ENCODE data around the gene COL11A1. TPM values are rescaled to one million over a fixed set of nuclear protein-coding genes. Genes with fewer than 3 reads are reported as not detected.

The COL11A1 gene
- polyA plus RNA-seq, 6 donors from 2014 or later, result not detected

GRCh38 chr1:103110701-103111100, 2.4 kb upstream of the COL11A1 start:
- H3K36me3 Mint-ChIP-seq, result peaks cover 0 to 8% of the 10 kb centered on the region in 2 donors
- H3K27ac Mint-ChIP-seq, result no peak overlapping the region
- H3K4me3 Mint-ChIP-seq, result no peak overlapping the region
- peaks cover 11 to 16% (median 13%) of the 10 kb centered on the region in 3 donors for H3K4me1 Mint-ChIP-seq
- ATAC-seq (ENCODE audit: low read depth in 2 of 2) (no peak), DNase-seq (no peak)
- H3K27me3 Mint-ChIP-seq, result peaks cover 29 to 33% (median 31%) of the 10 kb centered on the region in 3 donors
- H3K9me3 Mint-ChIP-seq, result peaks cover 0 to 5% (median 0%) of the 10 kb centered on the region in 7 donors

GRCh38 chr1:103109311-103109920, 1.1 kb upstream of the COL11A1 start:
- Mint-ChIP-seq H3K27ac (no peak overlapping the region), H3K27me3 (peaks cover 29 to 33% (median 31%) of the 10 kb centered on the region in 3 donors), H3K36me3 (peaks cover 0 to 8% of the 10 kb centered on the region in 2 donors), H3K9me3 (peaks cover 0 to 5% (median 0%) of the 10 kb centered on the region in 7 donors), H3K4me1 (peaks cover 11 to 16% (median 13%) of the 10 kb centered on the region in 3 donors), H3K4me3 (no peak overlapping the region)
- no peak for ATAC-seq (ENCODE audit: low read depth in 2 of 2)
- DNase-seq, result no peak

GRCh38 chr1:103107741-103108375, 464 bp downstream of the COL11A1 start:
- H3K36me3 Mint-ChIP-seq, result peaks cover 0 to 8% of the 10 kb centered on the region in 2 donors
- DNase-seq (no peak), ATAC-seq (ENCODE audit: low read depth in 2 of 2) (no peak)
- H3K4me1 Mint-ChIP-seq, result peaks cover 11 to 16% (median 13%) of the 10 kb centered on the region in 3 donors
- peak overlapping the region in 5 of 8 donors; percentile 16 to 42 (median 24) for H3K4me3 Mint-ChIP-seq
- peaks cover 0 to 5% (median 0%) of the 10 kb centered on the region in 7 donors for H3K9me3 Mint-ChIP-seq
- H3K27me3 Mint-ChIP-seq, result peaks cover 29 to 33% (median 31%) of the 10 kb centered on the region in 3 donors
- H3K27ac Mint-ChIP-seq, result no peak overlapping the region

- H3K27me3 Mint-ChIP-seq, result peaks cover 31 to 33% (median 31%) of the 10 kb centered on the region in 3 donors
- H3K4me3 Mint-ChIP-seq, result peak overlapping the region in 5 of 8 donors; percentile 9 to 78 (median 40)
- no peak overlapping the region for H3K27ac Mint-ChIP-seq
- H3K9me3 Mint-ChIP-seq, result peaks cover 0 to 5% (median 0%) of the 10 kb centered on the region in 7 donors
- H3K4me1 Mint-ChIP-seq, result peaks cover 11 to 16% (median 13%) of the 10 kb centered on the region in 3 donors
- peaks cover 0 to 8% of the 10 kb centered on the region in 2 donors for H3K36me3 Mint-ChIP-seq
- ATAC-seq (ENCODE audit: low read depth in 2 of 2) (no peak), DNase-seq (no peak)
These were observed 1.6 kb downstream of the COL11A1 start for GRCh38 chr1:103106426-103107341.

- Mint-ChIP-seq H3K36me3 (no peaks in the 10 kb centered on the region), H3K4me3 (no peak overlapping the region), H3K27me3 (peaks cover under 1 to 6% (median under 1%) of the 10 kb centered on the region in 3 donors), H3K9me3 (no peaks in the 10 kb centered on the region), H3K4me1 (peaks cover 0 to 2% (median under 1%) of the 10 kb centered on the region in 3 donors), H3K27ac (no peak overlapping the region)
- ATAC-seq (ENCODE audit: low read depth in 2 of 2), result no peak
- no peak for DNase-seq
These were observed 6.9 kb downstream of the COL11A1 start for GRCh38 chr1:103101399-103101798.

- H3K27me3 Mint-ChIP-seq, result no peaks in the 10 kb centered on the region
- H3K27ac Mint-ChIP-seq, result no peak overlapping the region
- ATAC-seq (ENCODE audit: low read depth in 2 of 2) (no peak), DNase-seq (no peak)
- peaks cover 0 to 4% (median 0%) of the 10 kb centered on the region in 7 donors for H3K9me3 Mint-ChIP-seq
- H3K4me3 Mint-ChIP-seq, result no peak overlapping the region
- H3K36me3 Mint-ChIP-seq, result no peaks in the 10 kb centered on the region
- H3K4me1 Mint-ChIP-seq, result no peaks in the 10 kb centered on the region
These were observed 19.1 kb downstream of the COL11A1 start for GRCh38 chr1:103089221-103089620.

- Mint-ChIP-seq H3K27ac (no peak overlapping the region), H3K4me1 (no peaks in the 10 kb centered on the region), H3K36me3 (no peaks in the 10 kb centered on the region), H3K9me3 (peaks cover 0 to 1% (median 0%) of the 10 kb centered on the region in 7 donors), H3K4me3 (no peak overlapping the region), H3K27me3 (no peaks in the 10 kb centered on the region)
- no peak for DNase-seq
- no peak for ATAC-seq (ENCODE audit: low read depth in 2 of 2)
These were observed 21.1 kb downstream of the COL11A1 start for GRCh38 chr1:103087256-103087655.

GRCh38 chr1:103084181-103084580, 24.1 kb downstream of the COL11A1 start:
- Mint-ChIP-seq H3K36me3 (no peaks in the 10 kb centered on the region), H3K27me3 (no peaks in the 10 kb centered on the region), H3K4me3 (no peak overlapping the region), H3K4me1 (no peaks in the 10 kb centered on the region), H3K9me3 (peaks cover 0 to under 1% (median 0%) of the 10 kb centered on the region in 7 donors), H3K27ac (no peak overlapping the region)
- no peak for DNase-seq
- ATAC-seq (ENCODE audit: low read depth in 2 of 2), result no peak

GRCh38 chr1:103075316-103076000, 32.9 kb downstream of the COL11A1 start:
- Mint-ChIP-seq H3K4me1 (no peaks in the 10 kb centered on the region), H3K9me3 (no peaks in the 10 kb centered on the region), H3K27ac (no peak overlapping the region), H3K36me3 (no peaks in the 10 kb centered on the region), H3K27me3 (no peaks in the 10 kb centered on the region), H3K4me3 (no peak overlapping the region)
- DNase-seq (no peak), ATAC-seq (ENCODE audit: low read depth in 2 of 2) (no peak)

GRCh38 chr1:103074224-103074623, 34.1 kb downstream of the COL11A1 start:
- ATAC-seq (ENCODE audit: low read depth in 2 of 2), result no peak
- H3K4me1 Mint-ChIP-seq, result no peaks in the 10 kb centered on the region
- H3K27ac Mint-ChIP-seq, result no peak overlapping the region

GRCh38 chr1:103069201-103069600, 39.1 kb downstream of the COL11A1 start:
- Mint-ChIP-seq H3K36me3 (no peaks in the 10 kb centered on the region), H3K27ac (no peak overlapping the region), H3K27me3 (no peaks in the 10 kb centered on the region), H3K4me3 (no peak overlapping the region), H3K4me1 (no peaks in the 10 kb centered on the region), H3K9me3 (peaks cover 0 to 2% (median 0%) of the 10 kb centered on the region in 7 donors)
- ATAC-seq (ENCODE audit: low read depth in 2 of 2) (no peak), DNase-seq (no peak)

More at GRCh38 chr1:103074224-103074623, 34.1 kb downstream of the COL11A1 start:
- no peaks in the 10 kb centered on the region for H3K27me3 Mint-ChIP-seq
- H3K9me3 Mint-ChIP-seq, result peaks cover 0 to 2% (median 0%) of the 10 kb centered on the region in 7 donors
- H3K36me3 Mint-ChIP-seq, result no peaks in the 10 kb centered on the region
- no peak overlapping the region for H3K4me3 Mint-ChIP-seq
- no peak for DNase-seq

- DNase-seq, result no peak
- peaks cover 0 to 4% (median 0%) of the 10 kb centered on the region in 7 donors for H3K9me3 Mint-ChIP-seq
- no peak overlapping the region for H3K4me3 Mint-ChIP-seq
- ATAC-seq (ENCODE audit: low read depth in 2 of 2), result no peak
- no peaks in the 10 kb centered on the region for H3K27me3 Mint-ChIP-seq
- H3K27ac Mint-ChIP-seq, result no peak overlapping the region
- no peaks in the 10 kb centered on the region for H3K36me3 Mint-ChIP-seq
- H3K4me1 Mint-ChIP-seq, result no peaks in the 10 kb centered on the region
These were observed 44.4 kb downstream of the COL11A1 start for GRCh38 chr1:103063921-103064320.

- ATAC-seq (ENCODE audit: low read depth in 2 of 2) (no peak), DNase-seq (no peak)
- Mint-ChIP-seq H3K36me3 (no peaks in the 10 kb centered on the region), H3K27ac (no peak overlapping the region), H3K9me3 (peaks cover 0 to 2% (median 0%) of the 10 kb centered on the region in 7 donors), H3K4me1 (no peaks in the 10 kb centered on the region), H3K27me3 (no peaks in the 10 kb centered on the region), H3K4me3 (no peak overlapping the region)
These were observed 49.9 kb downstream of the COL11A1 start for GRCh38 chr1:103058391-103058790.
